Hematopoietic multipotent progenitor cell (in vitro differentiated cells): ENCODE results near the gene PHF24. TPM values are rescaled to one million over a fixed set of nuclear protein-coding genes. Genes with fewer than 3 reads are reported as not detected.
"Not testable (repeated sequence)": the region's sequence is repeated elsewhere in the genome, so short reads cannot be mapped to it uniquely, and the experiment has no call there.

ENCODE experiments used
- DNase-seq, 3 donors: peaks; one replicate each; pipeline ENCODE4 v3.0.0-alpha.2; 2011 to 2015; ENCODE audit warnings: low read depth in 2 of 3, low spot score in 2 of 3
- total RNA-seq: library from RNA; depleted of rRNA; stranded (reverse); fragments of >200 nt; gene quantifications from one replicate; pipeline ENCODE4 v1.2.3, GENCODE V29; 2012

Gene PHF24
- total RNA-seq, 1 donor = under 0.01 TPM

GRCh38 chr9:34996181-34996904 is 38.3 kb downstream of the PHF24 start:
- no peak for DNase-seq

GRCh38 chr9:34996905-34997279 is 38.8 kb downstream of the PHF24 start:
- DNase-seq = no peak

GRCh38 chr9:34997379-34997781 is 39.3 kb downstream of the PHF24 start:
- no peak for DNase-seq

GRCh38 chr9:34998266-34998665 is 40.2 kb downstream of the PHF24 start:
- DNase-seq = no peak

- no peak for DNase-seq
These were observed 41.5 kb downstream of the PHF24 start for GRCh38 chr9:34999576-34999975.

- no peak for DNase-seq
These were observed 42.6 kb downstream of the PHF24 start for GRCh38 chr9:35000535-35001284.

GRCh38 chr9:35001285-35001677 is 43.2 kb downstream of the PHF24 start:
- no peak for DNase-seq

- DNase-seq = no peak
These were observed 43.9 kb downstream of the PHF24 start for GRCh38 chr9:35001803-35002502.

GRCh38 chr9:35002623-35003022 is 44.5 kb downstream of the PHF24 start:
- DNase-seq = no peak

- DNase-seq = not testable (repeated sequence)
These were observed 46.2 kb downstream of the PHF24 start for GRCh38 chr9:35004299-35004698.

GRCh38 chr9:35010351-35010958 is 52.4 kb downstream of the PHF24 start:
- no peak for DNase-seq

- DNase-seq = no peak
These were observed 56.4 kb downstream of the PHF24 start for GRCh38 chr9:35014517-35014916.

- DNase-seq = peak in 2 of 3 donors; percentile 29 to 63
These were observed 65.4 kb downstream of the PHF24 start for GRCh38 chr9:35023443-35023842.

GRCh38 chr9:35026671-35027070 is 68.6 kb downstream of the PHF24 start:
- peak in 1 of 3 donors; percentile 4 for DNase-seq

GRCh38 chr9:35027374-35027773 is 69.3 kb downstream of the PHF24 start:
- no peak for DNase-seq

GRCh38 chr9:35027860-35028259 is 69.8 kb downstream of the PHF24 start:
- no peak for DNase-seq

GRCh38 chr9:35028341-35028740 is 70.3 kb downstream of the PHF24 start:
- DNase-seq = no peak

GRCh38 chr9:35029241-35029640 is 71.2 kb downstream of the PHF24 start:
- DNase-seq = no peak

- no peak for DNase-seq
These were observed 71.8 kb downstream of the PHF24 start for GRCh38 chr9:35029852-35030251.
